Right forelimb (tissue), 1 donor: ENCODE measurements around the gene RAB17.

Experiments
- DNase-seq: peaks from one replicate; pipeline ENCODE4 v3.0.0-alpha.2; 2018

Gene RAB17

DNA sequence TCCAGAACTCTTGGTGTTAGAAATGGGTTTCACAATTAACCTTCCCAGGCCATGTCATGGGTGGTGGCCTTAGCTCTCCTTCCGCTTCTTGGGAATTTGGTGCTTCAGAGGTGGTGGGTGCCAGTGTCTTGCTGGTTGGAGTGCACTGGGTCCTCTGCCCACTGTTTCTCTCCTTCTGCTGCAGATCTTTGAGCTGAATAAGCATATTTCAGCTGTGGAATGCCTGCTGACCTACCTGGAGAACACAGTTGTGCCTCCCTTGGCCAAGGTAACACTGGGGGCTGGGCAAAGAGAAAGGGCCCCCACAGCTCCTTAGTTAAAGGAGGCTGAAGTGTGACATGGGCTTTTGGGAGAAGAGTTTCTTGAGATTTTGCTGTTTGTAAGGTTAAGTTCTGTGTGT is 56.2 kb downstream of the RAB17 start:
- DNase-seq: no peak

- no peak for DNase-seq
Observed at GRCh38 chr2:237533668-237534161, 56.8 kb downstream of the RAB17 start.

GRCh38 chr2:237532160-237532559 is 58.4 kb downstream of the RAB17 start:
- no peak for DNase-seq

GRCh38 chr2:237530472-237531433 is 59.8 kb downstream of the RAB17 start:
- DNase-seq: no peak

DNA sequence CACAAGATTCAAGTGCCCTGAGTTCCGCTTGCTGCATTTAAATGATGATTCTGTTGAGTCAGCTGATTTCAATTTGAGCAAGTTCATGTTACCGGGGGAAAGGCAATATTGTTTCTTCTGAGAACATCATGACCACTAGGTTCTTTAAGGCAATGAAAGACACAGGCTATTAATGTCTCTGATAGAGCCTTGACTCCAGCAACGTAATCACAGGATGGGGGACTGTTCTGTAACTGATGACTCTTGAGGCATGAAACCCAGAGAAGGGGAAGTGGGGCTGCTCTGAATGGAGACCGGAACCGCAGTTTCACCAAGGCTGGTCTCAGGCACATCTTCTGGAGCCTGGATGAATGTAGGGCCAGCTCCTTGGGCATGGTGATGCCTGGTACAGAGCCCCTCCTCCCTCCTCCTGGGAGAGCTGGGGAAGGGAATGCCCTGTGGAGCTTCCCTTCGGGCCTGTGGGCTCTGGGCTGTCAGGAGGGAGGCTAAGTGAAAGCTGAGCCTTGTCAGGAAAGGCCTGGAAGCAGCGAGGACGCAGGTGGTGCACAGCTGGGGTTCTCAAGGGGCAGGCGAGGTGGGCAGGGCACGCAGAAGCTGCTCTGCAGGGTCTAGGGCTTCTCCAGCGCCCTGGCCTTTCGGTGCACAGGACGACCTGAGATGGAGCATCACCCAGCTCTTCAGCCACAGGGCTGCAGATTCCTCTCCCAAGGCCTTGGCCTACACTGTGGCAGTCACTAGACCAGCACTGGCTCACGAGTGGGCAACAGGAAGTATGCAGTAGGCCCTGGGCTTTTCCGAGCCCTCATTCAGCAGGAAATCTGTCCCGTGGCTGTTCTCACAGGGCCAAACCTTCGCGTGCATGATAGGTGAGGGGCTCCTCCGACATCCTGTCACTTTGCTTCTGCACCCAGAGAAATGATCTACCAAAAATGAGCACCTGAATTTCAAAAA is 60.8 kb downstream of the RAB17 start:
- no peak for DNase-seq

DNA sequence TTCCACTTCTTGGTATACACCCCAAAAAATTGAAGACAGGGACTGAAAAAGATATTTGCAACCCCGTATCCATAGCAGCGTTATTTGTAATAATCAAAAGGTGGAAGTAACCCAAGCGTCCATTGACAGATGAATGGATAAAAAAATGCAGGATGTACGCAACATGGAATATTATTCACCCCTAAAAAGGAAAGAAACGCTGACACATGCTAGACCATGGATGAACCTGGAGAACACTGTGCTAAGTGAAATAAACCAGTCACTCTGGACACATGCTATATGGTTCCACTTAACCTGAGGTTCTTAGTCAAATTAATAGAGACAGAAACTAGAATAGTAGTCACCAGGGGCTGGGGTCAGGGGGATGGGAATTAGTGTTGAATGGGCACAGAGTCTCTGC is 62.8 kb downstream of the RAB17 start:
- DNase-seq: no peak

GRCh38 chr2:237527233-237527632 is 63.3 kb downstream of the RAB17 start:
- no peak for DNase-seq

GRCh38 chr2:237525559-237526157 is 64.9 kb downstream of the RAB17 start:
- DNase-seq: no peak

DNA sequence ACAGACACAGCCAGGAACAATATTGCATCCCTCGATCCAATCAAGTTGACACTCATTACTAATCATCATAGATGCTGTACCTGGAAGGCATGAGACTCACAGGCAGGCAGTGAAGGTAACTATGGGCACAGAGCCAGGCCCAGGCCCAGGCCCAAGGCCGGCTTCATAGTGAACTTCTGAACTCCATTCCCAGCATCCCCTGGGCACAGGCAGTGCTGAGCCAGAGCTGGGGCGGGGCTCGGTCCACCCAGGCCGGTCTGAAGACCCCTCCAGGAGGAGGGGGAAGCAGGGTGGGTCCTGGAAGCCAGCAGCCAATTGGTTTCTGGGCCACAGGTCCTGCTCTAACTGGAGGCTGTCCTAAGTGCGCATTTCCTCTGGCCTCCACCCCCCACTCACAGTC is 65.9 kb downstream of the RAB17 start:
- no peak for DNase-seq
